ENCODE results near the gene TFAP2D.

DNA sequence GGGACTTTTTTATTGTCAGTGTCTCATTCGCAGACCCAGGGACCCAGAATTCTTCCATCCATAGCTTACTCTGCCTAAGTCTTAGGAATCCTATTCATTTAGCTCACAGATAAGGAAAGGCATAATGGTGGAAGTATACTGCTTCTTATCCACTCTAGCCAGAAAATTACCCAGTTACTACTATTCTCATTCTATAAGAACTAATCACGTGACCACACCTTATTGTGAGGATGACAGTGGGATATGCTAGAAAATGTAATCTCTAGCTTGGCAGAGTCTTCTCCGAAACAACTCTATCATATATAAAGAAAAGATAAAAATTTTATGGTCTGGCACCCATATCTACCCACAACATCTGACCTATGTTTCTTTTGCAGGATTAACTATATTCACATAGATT is 21.2 kb downstream of the TFAP2D start:
- TF ChIP-seq, protein P1, sequence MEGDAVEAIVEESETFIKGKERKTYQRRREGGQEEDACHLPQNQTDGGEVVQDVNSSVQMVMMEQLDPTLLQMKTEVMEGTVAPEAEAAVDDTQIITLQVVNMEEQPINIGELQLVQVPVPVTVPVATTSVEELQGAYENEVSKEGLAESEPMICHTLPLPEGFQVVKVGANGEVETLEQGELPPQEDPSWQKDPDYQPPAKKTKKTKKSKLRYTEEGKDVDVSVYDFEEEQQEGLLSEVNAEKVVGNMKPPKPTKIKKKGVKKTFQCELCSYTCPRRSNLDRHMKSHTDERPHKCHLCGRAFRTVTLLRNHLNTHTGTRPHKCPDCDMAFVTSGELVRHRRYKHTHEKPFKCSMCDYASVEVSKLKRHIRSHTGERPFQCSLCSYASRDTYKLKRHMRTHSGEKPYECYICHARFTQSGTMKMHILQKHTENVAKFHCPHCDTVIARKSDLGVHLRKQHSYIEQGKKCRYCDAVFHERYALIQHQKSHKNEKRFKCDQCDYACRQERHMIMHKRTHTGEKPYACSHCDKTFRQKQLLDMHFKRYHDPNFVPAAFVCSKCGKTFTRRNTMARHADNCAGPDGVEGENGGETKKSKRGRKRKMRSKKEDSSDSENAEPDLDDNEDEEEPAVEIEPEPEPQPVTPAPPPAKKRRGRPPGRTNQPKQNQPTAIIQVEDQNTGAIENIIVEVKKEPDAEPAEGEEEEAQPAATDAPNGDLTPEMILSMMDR (IDR thresholded peaks at IDR 0.05), result no peak
- no peak for TF ChIP-seq POLR2A (IDR thresholded peaks at IDR 0.05)

All from lower leg skin (tissue), 3 donors.